MM.1S (cell line): ENCODE data around the gene DYNC2H1.

Source experiments
- DNase-seq: peaks from one replicate; pipeline ENCODE4 v3.0.0-alpha.2; 2015
- H2AFZ ChIP-seq: fragments of 300-600 bp; sonication (generic); 2 replicates; pipeline ENCODE4 v1.6.0; 2016; ENCODE audit warnings: antibody characterized with exemption, low read length
- H3F3A ChIP-seq: fragments of 300-600 bp; sonication (generic); 2 replicates; pipeline ENCODE4 v1.6.1; 2016; ENCODE audit warnings: mild to moderate bottlenecking, antibody characterized with exemption, low read length, moderate library complexity, mixed read lengths; ENCODE audit not compliant: insufficient read depth
- H3K27ac ChIP-seq: fragments of 300-600 bp; sonication (generic); 2 replicates; pipeline ENCODE4 v1.5.1; 2016; ENCODE audit warnings: mild to moderate bottlenecking, low read length
- H3K27me3 ChIP-seq: fragments of 300-600 bp; sonication (generic); replicated peaks from 2 replicates; pipeline ENCODE4 v1.6.0; 2016; ENCODE audit warnings: low read length; ENCODE audit not compliant: insufficient read depth
- H3K36me3 ChIP-seq: fragments of 300-600 bp; sonication (generic); replicated peaks from 2 replicates; pipeline ENCODE4 v1.6.1; 2016; ENCODE audit warnings: mild to moderate bottlenecking, low read length, mixed read lengths; ENCODE audit not compliant: insufficient read depth
- H3K4me1 ChIP-seq: fragments of 300-600 bp; sonication (generic); 2 replicates; pipeline ENCODE4 v1.6.1; 2016; ENCODE audit warnings: low read length, mixed read lengths
- H3K4me2 ChIP-seq: fragments of 300-600 bp; sonication (generic); 2 replicates; pipeline ENCODE4 v1.6.0; 2016; ENCODE audit warnings: low read depth, low read length
- H3K4me3 ChIP-seq: fragments of 300-600 bp; sonication (generic); 2 replicates; pipeline ENCODE4 v1.5.1; 2016; ENCODE audit warnings: low read length, mixed read lengths
- H3K79me2 ChIP-seq: fragments of 300-600 bp; sonication (generic); 2 replicates; pipeline ENCODE4 v1.6.1; 2016; ENCODE audit warnings: mixed run types, low read length, mixed read lengths
- H3K9ac ChIP-seq: fragments of 300-600 bp; sonication (generic); 2 replicates; pipeline ENCODE4 v1.6.1; 2016; ENCODE audit warnings: low read length, mixed read lengths
- H3K9me2 ChIP-seq: fragments of 300-600 bp; sonication (generic); replicated peaks from 2 replicates; pipeline ENCODE4 v1.6.1; 2016; ENCODE audit warnings: mild to moderate bottlenecking, low read length, mixed read lengths; ENCODE audit not compliant: insufficient read depth
- H3K9me3 ChIP-seq: fragments of 300-600 bp; sonication (generic); replicated peaks from 2 replicates; pipeline ENCODE4 v1.6.1; 2016; ENCODE audit warnings: mild to moderate bottlenecking, low read length, mixed read lengths; ENCODE audit not compliant: insufficient read depth
- H4K20me1 ChIP-seq: fragments of 300-600 bp; sonication (generic); 2 replicates; pipeline ENCODE4 v1.6.1; 2016; ENCODE audit warnings: mild to moderate bottlenecking, low read length, moderate library complexity, mixed read lengths; ENCODE audit not compliant: insufficient read depth
- CTCF ChIP-seq: fragments of 300-600 bp; sonication (generic); IDR thresholded peaks from 2 replicates; pipeline ENCODE4 v1.5.1; 2016; ENCODE audit warnings: antibody characterized with exemption, low read length, mixed read lengths
- EZH2 ChIP-seq: fragments of 300-600 bp; sonication (generic); optimal IDR thresholded peaks from 2 replicates; pipeline ENCODE3; 2017; ENCODE audit warnings: low read depth, mild to moderate bottlenecking, antibody characterized with exemption, low read length, mixed read lengths
- EZH2phosphoT487 ChIP-seq: fragments of 300-600 bp; sonication (generic); IDR thresholded peaks from 2 replicates; pipeline ENCODE4 v1.6.1; 2018; ENCODE audit warnings: antibody characterized with exemption, low read length

DYNC2H1 gene

GRCh38 chr11:103488031-103488461 lies 378.8 kb downstream of the DYNC2H1 start:
- no peaks in the 10 kb centered on the region for H3K79me2 ChIP-seq
- no peaks in the 10 kb centered on the region for H4K20me1 ChIP-seq
- H3K4me1 ChIP-seq = peaks cover 6% of the 10 kb centered on the region
- H3K4me3 ChIP-seq = no peak overlapping the region
- H2AFZ ChIP-seq = peak overlapping the region; percentile 40; the same call in 1 of the 2 replicates
- H3K27me3 ChIP-seq = no peaks in the 10 kb centered on the region
- no peaks in the 10 kb centered on the region for H3K9me2 ChIP-seq
- peak overlapping the region; percentile 48; the same call in 1 of the 2 replicates for H3K27ac ChIP-seq
- DNase-seq = peak; percentile 66
- no peak for TF ChIP-seq EZH2phosphoT487
- no peak for TF ChIP-seq CTCF
- TF ChIP-seq EZH2 = no peak
- H3K9me3 ChIP-seq = no peaks in the 10 kb centered on the region
- H3K36me3 ChIP-seq = no peaks in the 10 kb centered on the region
- H3F3A ChIP-seq = no peaks in the 10 kb centered on the region
- no peak overlapping the region for H3K9ac ChIP-seq
- H3K4me2 ChIP-seq = no peak overlapping the region

- no peak overlapping the region for H3K4me2 ChIP-seq
- H2AFZ ChIP-seq = no peak overlapping the region
- DNase-seq = no peak
- peaks cover 6% of the 10 kb centered on the region for H3K4me1 ChIP-seq
- H3K27ac ChIP-seq = peak overlapping the region; percentile 48; the same call in 1 of the 2 replicates
- no peaks in the 10 kb centered on the region for H3K79me2 ChIP-seq
- H4K20me1 ChIP-seq = no peaks in the 10 kb centered on the region
- no peaks in the 10 kb centered on the region for H3K9me2 ChIP-seq
- H3K27me3 ChIP-seq = no peaks in the 10 kb centered on the region
- H3F3A ChIP-seq = no peaks in the 10 kb centered on the region
- no peak for TF ChIP-seq CTCF
- TF ChIP-seq EZH2phosphoT487 = no peak
- no peaks in the 10 kb centered on the region for H3K9me3 ChIP-seq
- H3K9ac ChIP-seq = no peak overlapping the region
- H3K36me3 ChIP-seq = no peaks in the 10 kb centered on the region
- H3K4me3 ChIP-seq = no peak overlapping the region
These were observed 379.4 kb downstream of the DYNC2H1 start for GRCh38 chr11:103488579-103488978.

GRCh38 chr11:103491777-103492176 lies 382.6 kb downstream of the DYNC2H1 start:
- DNase-seq = no peak
- Histone ChIP-seq H2AFZ (no peak overlapping the region), H3K9me3 (no peaks in the 10 kb centered on the region), H3K4me3 (no peak overlapping the region), H3K27me3 (no peaks in the 10 kb centered on the region), H3K9me2 (no peaks in the 10 kb centered on the region), H3F3A (no peaks in the 10 kb centered on the region), H3K4me1 (peaks cover 6% of the 10 kb centered on the region), H3K36me3 (no peaks in the 10 kb centered on the region), H3K4me2 (no peak overlapping the region), H4K20me1 (no peaks in the 10 kb centered on the region), H3K27ac (no peak overlapping the region), H3K9ac (no peak overlapping the region), H3K79me2 (no peaks in the 10 kb centered on the region)
- TF ChIP-seq EZH2 (no peak), EZH2phosphoT487 (no peak), CTCF (no peak)
